ENCODE measurements around the gene TBL1X.

Gene TBL1X

GRCh38 chrX:9662148-9662547 lies 197.3 kb downstream of the TBL1X start:
- no peak for DNase-seq (ENCODE audit: low read depth)
- TF ChIP-seq CTCF (IDR thresholded peaks at IDR 0.05; ENCODE audit: low read depth, low read length, missing control alignments), result no peak
- H3K4me3 ChIP-seq (ENCODE audit: low read depth, low read length), result no peak overlapping the region
- in situ Hi-C loops (cut with HindIII; ENCODE audit: low sequenced_read_pairs), result no loop called here

- no peak for DNase-seq (ENCODE audit: low read depth)
- H3K4me3 ChIP-seq (ENCODE audit: low read depth, low read length), result no peak overlapping the region
- in situ Hi-C loops (cut with HindIII; ENCODE audit: low sequenced_read_pairs), result no loop called here
- no peak for TF ChIP-seq CTCF (IDR thresholded peaks at IDR 0.05; ENCODE audit: low read depth, low read length, missing control alignments)
These were observed 198.4 kb downstream of the TBL1X start for GRCh38 chrX:9663216-9663615.

- in situ Hi-C loops (cut with HindIII; ENCODE audit: low sequenced_read_pairs), result no loop called here
- no peak for TF ChIP-seq CTCF (IDR thresholded peaks at IDR 0.05; ENCODE audit: low read depth, low read length, missing control alignments)
- no peak overlapping the region for H3K4me3 ChIP-seq (ENCODE audit: low read depth, low read length)
- DNase-seq (ENCODE audit: low read depth), result no peak
These were observed 199.4 kb downstream of the TBL1X start for GRCh38 chrX:9664224-9664623.

- DNase-seq (ENCODE audit: low read depth), result no peak
- no peak overlapping the region for H3K4me3 ChIP-seq (ENCODE audit: low read depth, low read length)
- in situ Hi-C loops (cut with HindIII; ENCODE audit: low sequenced_read_pairs), result no loop called here
- no peak for TF ChIP-seq CTCF (IDR thresholded peaks at IDR 0.05; ENCODE audit: low read depth, low read length, missing control alignments)
These were observed 200.3 kb downstream of the TBL1X start for GRCh38 chrX:9665113-9665512.

- in situ Hi-C loops (cut with HindIII; ENCODE audit: low sequenced_read_pairs), result no loop called here
- peak; percentile 81 for DNase-seq (ENCODE audit: low read depth)
- no peak for TF ChIP-seq CTCF (IDR thresholded peaks at IDR 0.05; ENCODE audit: low read depth, low read length, missing control alignments)
- H3K4me3 ChIP-seq (ENCODE audit: low read depth, low read length), result no peak overlapping the region
These were observed 203.7 kb downstream of the TBL1X start for GRCh38 chrX:9668537-9668936.

- in situ Hi-C loops (cut with HindIII; ENCODE audit: low sequenced_read_pairs), result no loop called here
- H3K4me3 ChIP-seq (ENCODE audit: low read depth, low read length), result no peak overlapping the region
- DNase-seq (ENCODE audit: low read depth), result peak; percentile 24
- TF ChIP-seq CTCF (IDR thresholded peaks at IDR 0.05; ENCODE audit: low read depth, low read length, missing control alignments), result no peak
These were observed 205.4 kb downstream of the TBL1X start for GRCh38 chrX:9670136-9670814.

All from astrocyte of the cerebellum (primary cell).